Measurements from ENCODE around the gene UGT2B11.
"Not testable (repeated sequence)": the region's sequence is repeated elsewhere in the genome, so short reads cannot be mapped to it uniquely, and the experiment has no call there.

Gene UGT2B11

DNA sequence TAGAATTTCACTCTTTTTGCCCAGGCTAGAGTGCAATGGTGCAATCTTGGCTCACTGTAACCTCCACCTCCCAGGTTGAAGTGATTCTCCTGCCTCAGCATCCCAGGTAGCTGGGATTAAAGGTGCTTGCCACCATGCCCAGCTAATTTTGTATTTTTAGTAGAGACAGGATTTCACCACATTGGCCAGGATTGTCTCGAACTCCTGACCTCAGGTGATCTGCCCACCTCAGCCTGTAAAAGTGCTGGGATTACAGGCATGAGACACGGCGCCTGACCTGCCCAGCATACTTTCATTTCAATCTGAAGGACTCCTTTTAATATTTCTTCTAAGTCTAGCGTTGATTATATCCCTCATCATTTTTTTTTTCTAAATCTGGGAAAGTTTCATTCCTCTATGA is 45.4 kb downstream of the UGT2B11 start:
- DNase-seq, result not testable (repeated sequence)

DNA sequence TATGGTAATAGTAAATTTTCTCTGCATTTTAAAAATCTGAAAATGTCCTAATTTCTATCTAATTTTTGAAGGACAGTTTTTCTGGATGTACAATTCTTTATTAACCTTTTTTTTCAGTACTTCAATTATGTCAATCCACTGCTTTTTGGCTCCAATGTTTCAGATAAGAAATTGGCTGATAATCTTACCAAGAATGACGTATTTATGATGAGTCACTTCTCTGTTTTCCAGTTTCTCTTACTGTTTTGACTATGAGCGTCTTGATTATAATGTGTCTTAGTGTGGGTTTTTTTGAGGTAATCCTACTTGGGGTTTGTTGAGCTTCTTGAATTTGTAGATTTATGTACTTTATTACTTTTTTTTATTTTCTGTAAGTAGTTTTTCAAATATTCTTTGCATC is 47.2 kb downstream of the UGT2B11 start:
- no peak for DNase-seq

DNA sequence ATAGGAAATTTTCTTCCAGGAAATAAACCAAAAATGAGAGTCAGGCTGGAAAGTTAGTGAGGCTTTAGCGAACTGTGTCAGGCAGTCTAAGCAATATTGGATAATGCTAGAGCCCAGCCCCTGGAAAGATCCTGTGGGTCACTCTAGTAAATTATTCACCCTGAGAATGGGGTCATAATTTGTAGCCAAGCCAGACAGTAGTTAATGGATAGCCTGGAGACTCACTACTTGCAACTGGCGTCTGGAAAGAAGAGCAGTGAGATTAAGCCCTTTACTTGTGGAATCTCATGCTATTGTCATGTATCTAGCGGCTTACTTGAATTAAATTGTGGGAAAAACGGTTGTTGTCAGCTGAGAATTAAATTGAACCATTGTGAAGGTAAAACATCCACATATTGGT is 48.2 kb downstream of the UGT2B11 start:
- DNase-seq, result not testable (repeated sequence)

DNA sequence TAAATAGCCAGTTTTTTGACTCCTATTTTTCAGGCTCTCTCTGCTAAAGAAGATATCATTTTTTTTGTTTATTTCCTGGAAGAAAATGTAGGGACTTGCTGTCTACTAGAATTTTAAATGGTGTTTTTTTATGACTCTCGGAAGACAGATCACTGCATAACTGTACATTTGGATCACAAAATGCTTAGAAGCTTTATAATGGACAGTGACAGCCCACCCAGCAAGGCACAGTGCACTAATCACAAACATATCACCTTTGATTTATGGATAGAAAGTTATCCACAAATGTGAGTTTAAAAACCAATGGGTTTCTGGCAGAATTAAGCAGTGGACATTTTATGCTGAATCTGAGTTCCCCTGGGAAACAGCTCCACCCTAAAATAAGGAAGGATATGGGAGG is 48.8 kb downstream of the UGT2B11 start:
- DNase-seq, result not testable (repeated sequence)

DNA sequence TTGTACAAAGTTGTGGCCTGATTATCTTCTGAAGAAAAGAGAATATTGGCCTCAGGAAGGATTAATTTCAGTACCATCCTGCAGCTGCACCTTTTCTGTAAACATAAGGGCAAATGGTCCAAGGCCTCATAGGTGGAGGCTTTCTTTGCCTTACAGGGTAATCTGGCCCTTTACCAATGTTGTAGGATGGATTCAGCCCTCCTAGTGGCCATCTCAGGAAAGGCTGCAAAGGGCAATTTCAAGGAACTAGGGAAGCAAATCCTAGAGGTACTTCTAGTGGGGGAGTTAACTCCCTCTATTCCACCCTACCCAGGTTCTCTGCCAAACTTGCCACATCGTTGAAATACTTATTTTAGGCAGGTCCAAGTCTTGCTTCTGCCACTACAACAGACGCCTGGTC is 57.6 kb downstream of the UGT2B11 start:
- DNase-seq, result no peak

DNA sequence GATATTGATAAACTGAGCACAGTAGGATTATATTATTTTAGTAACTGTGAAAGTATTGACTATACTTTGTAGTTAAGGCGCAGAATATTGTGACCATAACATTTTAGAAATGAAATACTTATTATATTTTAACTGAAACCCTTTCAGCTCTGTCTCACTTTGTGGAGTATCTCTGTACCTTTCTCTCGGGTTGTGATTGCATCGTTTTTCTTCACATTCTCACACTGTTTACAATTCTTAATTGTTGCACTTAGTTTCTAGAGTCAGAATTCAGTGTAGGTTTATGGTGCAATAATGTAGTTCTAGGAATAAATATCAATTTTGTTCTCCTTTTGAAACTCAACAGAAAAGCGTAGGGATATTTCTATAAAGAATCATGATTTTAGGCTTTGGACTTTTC is 60.5 kb downstream of the UGT2B11 start:
- no peak for DNase-seq
